Fibroblast of lung (primary cell): ENCODE measurements around the gene STK32C. TPM values are rescaled to one million over a fixed set of nuclear protein-coding genes. Genes with fewer than 3 reads are reported as not detected.

Experiments used
- DNase-seq, 2 donors: peaks; one replicate each; pipeline versions ENCODE4 v3.0.0 to v3.0.0-alpha.2; 2010; ENCODE audit warnings: low read depth in 2 of 2
- H2AFZ ChIP-seq: 2 replicates; pipeline ENCODE4 v1.5.1; 2012; ENCODE audit warnings: low read length, control low read depth, inconsistent platforms
- H3K27ac ChIP-seq: 2 replicates; pipeline ENCODE4 v1.5.1; 2011; ENCODE audit warnings: low read length, control low read depth; ENCODE audit not compliant: insufficient read depth
- H3K27me3 ChIP-seq: 2 replicates; pipeline ENCODE4 v1.5.1; 2011; ENCODE audit warnings: mild to moderate bottlenecking, low read length; ENCODE audit not compliant: control insufficient read depth, insufficient read depth
- H3K36me3 ChIP-seq: 2 replicates; pipeline ENCODE4 v1.5.1; 2011; ENCODE audit warnings: low read length; ENCODE audit not compliant: control insufficient read depth, insufficient read depth
- H3K4me1 ChIP-seq: 2 replicates; pipeline ENCODE4 v1.5.1; 2011; ENCODE audit warnings: low read length; ENCODE audit not compliant: control insufficient read depth, insufficient read depth; ENCODE audit errors: extremely low read depth
- H3K4me2 ChIP-seq: 2 replicates; pipeline ENCODE4 v1.5.1; 2011; ENCODE audit warnings: low read length, control low read depth; ENCODE audit not compliant: insufficient read depth; ENCODE audit errors: extremely low read depth
- H3K4me3 ChIP-seq, 4 experiments: fragments of 200-600 bp in 1 of 4; sonication (generic) in 1 of 4; replicated peaks in 1 of 4; 2 replicates each; pipeline ENCODE4 v1.5.1; 2011 to 2016; ENCODE audit warnings: low read length in 4 of 4, low read depth in 3 of 4, mild to moderate bottlenecking in 3 of 4, control low read depth in 2 of 4, inconsistent platforms in 1 of 4, mixed read lengths in 1 of 4; ENCODE audit not compliant: insufficient read depth in 1 of 4; ENCODE audit errors: control extremely low read depth in 1 of 4
- H3K79me2 ChIP-seq: 2 replicates; pipeline ENCODE4 v1.5.1; 2012; ENCODE audit warnings: mild to moderate bottlenecking, low read length, inconsistent platforms; ENCODE audit not compliant: control insufficient read depth, insufficient read depth
- H3K9ac ChIP-seq: 2 replicates; pipeline ENCODE4 v1.5.1; 2011; ENCODE audit warnings: mild to moderate bottlenecking, low read length, control low read depth; ENCODE audit not compliant: insufficient read depth
- H3K9me3 ChIP-seq: 2 replicates; pipeline ENCODE4 v1.5.1; 2012; ENCODE audit warnings: low read depth, low read length; ENCODE audit not compliant: control insufficient read depth, insufficient read depth
- H4K20me1 ChIP-seq: 2 replicates; pipeline ENCODE4 v1.5.1; 2011; ENCODE audit warnings: low read length; ENCODE audit not compliant: control insufficient read depth, insufficient read depth; ENCODE audit errors: extremely low read depth
- EZH2 ChIP-seq: IDR thresholded peaks from 2 replicates; pipeline ENCODE4 v1.5.1; 2012; ENCODE audit warnings: low read length, control low read depth, mild to moderate bottlenecking; ENCODE audit errors: missing control alignments
- polyA plus RNA-seq, 2 donors: library from polyadenylated mRNA; depleted of rRNA in 1 of 2; stranded (reverse) in 1 of 2; unstranded in 1 of 2; fragments of >200 nt; gene quantifications; 2 replicates each; pipeline ENCODE4 v1.2.1, GENCODE V29; 2011 to 2012; ENCODE audit warnings: missing spikeins in 1 of 2
- total RNA-seq: library from RNA; depleted of rRNA; stranded (reverse); fragments of >200 nt; gene quantifications from 2 replicates; pipeline ENCODE4 v1.2.1, GENCODE V29; 2014
- TF ChIP-seq, protein P1 (sequence below), 2 donors: IDR thresholded peaks in 1 of 2; conservative IDR thresholded peaks in 1 of 2; 1 replicate in 1 of 2; 2 replicates in 1 of 2; pipeline ENCODE4 v1.5.1; 2011 to 2012; ENCODE audit warnings: low read length in 2 of 2, control low read depth in 1 of 2, inconsistent platforms in 1 of 2, low read depth in 1 of 2, mild to moderate bottlenecking in 1 of 2

Gene STK32C
- total and polyA plus RNA-seq, 2 donors (not counting 1 experiment from before 2014, with no cell fraction given): 4.4 to 21.5 TPM

DNA sequence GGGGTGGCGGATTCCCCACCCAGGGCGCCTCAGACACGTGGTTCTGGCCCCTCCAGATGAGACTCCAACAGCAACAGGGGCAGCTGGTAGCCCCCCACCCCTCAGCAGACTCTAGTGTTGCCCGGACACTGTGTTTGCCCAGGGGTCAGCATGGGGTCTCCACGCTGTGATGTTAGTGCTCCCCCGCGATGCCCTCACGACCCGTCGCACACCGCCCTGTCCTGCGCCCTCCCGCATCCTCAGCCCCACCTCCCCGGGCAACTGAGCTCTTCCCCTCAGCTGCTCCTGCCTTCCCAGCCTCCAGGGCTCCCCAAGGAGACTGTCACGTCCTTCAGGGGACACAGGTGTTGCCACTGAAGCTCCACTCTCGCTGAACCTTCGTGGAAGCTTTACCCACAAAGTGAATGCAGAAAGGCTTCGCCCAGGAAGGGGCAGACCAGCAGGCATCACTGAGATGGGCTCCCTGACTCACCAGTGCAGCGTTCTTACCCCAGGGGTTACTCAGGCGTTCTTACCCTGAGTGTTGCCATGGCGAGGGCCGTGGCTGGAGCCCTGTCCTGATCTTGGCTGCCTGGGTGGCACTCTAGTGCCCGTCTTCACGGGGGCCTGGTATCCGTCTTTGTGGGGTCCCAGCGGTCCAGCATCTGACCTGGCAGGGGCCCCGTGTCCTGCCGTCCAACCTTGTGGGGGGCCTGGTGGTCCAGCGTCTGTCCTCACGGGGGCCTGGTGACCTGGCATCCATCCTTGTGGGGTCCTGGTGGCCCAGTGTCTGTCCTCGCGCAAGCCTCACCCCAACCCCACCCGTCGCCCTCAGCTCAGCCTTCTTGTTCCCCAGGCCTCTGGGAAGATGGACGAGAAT is 106.4 kb downstream of the STK32C start:
- Histone ChIP-seq H3K9ac (no peak overlapping the region), H3K4me1 (no peaks in the 10 kb centered on the region), H3K4me3 (no peak overlapping the region), H3K9me3 (no peaks in the 10 kb centered on the region), H3K27ac (no peak overlapping the region), H2AFZ (no peak overlapping the region), H3K27me3 (no peaks in the 10 kb centered on the region), H3K36me3 (no peaks in the 10 kb centered on the region), H3K79me2 (no peaks in the 10 kb centered on the region), H4K20me1 (no peaks in the 10 kb centered on the region), H3K4me2 (no peak overlapping the region)
- TF ChIP-seq EZH2: no peak
- TF ChIP-seq, protein P1, sequence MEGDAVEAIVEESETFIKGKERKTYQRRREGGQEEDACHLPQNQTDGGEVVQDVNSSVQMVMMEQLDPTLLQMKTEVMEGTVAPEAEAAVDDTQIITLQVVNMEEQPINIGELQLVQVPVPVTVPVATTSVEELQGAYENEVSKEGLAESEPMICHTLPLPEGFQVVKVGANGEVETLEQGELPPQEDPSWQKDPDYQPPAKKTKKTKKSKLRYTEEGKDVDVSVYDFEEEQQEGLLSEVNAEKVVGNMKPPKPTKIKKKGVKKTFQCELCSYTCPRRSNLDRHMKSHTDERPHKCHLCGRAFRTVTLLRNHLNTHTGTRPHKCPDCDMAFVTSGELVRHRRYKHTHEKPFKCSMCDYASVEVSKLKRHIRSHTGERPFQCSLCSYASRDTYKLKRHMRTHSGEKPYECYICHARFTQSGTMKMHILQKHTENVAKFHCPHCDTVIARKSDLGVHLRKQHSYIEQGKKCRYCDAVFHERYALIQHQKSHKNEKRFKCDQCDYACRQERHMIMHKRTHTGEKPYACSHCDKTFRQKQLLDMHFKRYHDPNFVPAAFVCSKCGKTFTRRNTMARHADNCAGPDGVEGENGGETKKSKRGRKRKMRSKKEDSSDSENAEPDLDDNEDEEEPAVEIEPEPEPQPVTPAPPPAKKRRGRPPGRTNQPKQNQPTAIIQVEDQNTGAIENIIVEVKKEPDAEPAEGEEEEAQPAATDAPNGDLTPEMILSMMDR (conservative IDR thresholded peaks at IDR 0.05 in 1 of 2, IDR thresholded peaks at IDR 0.05 in 1 of 2; ENCODE audit: low read depth in 1 of 2, low read length in 2 of 2): no peak
- no peak for DNase-seq

DNA sequence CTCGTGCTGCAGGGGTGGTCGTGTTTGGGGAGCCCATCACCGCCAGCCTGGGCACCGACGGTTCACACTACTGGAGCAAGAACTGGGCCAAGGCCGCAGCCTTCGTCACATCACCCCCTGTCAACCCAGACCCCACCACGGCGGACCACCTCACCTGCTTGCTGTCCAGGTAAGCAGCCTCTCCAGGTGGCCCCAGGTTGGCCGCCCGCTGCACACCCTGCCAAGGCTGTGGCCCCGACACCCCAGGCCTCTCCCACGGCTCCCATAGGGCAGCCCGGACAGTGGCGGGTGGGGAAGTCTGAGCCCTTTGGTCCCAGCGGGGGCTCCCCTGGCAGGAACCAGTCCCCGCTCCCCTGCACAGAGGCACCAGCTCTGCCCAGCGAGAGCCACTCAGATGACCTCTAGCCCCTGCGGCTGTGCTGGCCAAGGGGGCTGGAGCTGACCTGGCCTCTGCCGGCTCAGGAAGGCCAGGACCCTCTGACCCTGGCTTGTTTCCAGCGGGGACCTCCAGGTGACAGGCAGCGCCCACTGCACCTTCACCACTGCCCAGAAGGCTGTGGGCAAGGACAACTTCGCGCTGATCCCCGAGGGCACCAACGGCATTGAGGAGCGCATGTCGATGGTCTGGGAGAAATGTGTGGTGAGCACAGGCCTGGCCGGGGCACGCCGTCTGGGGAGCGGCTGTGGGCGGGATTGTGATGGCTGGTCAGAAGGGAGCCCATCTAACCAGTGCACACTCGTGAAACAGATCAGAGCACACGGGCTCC is 107.2 kb downstream of the STK32C start:
- TF ChIP-seq EZH2: no peak
- TF ChIP-seq, protein P1 (conservative IDR thresholded peaks at IDR 0.05 in 1 of 2, IDR thresholded peaks at IDR 0.05 in 1 of 2; ENCODE audit: low read depth in 1 of 2, low read length in 2 of 2): no peak

DNA sequence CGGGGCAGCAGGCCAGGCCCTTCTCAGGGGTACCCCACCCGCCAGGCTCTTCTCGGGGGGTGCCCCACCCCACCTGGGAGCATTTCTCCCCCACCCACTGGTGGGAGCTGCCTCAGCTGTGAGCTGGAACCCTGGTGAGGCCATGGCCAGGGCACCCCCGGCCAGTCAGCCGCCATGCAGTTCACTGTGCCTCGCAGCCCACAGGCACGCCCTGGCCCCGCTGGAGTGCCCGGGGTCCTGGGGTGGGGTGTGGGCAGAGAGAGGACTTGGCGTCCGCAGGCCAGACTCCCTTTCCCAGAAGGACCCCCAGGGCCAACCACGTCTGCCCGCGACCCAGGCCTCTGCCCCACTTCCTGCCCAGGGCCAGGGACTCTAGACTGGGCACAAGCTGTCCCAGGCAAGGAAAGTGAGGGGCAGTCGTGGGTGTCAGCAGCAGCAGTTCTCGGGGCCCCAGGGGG is 107.9 kb downstream of the STK32C start:
- Histone ChIP-seq H4K20me1 (no peaks in the 10 kb centered on the region), H3K4me2 (no peak overlapping the region), H3K27me3 (no peaks in the 10 kb centered on the region), H3K79me2 (no peaks in the 10 kb centered on the region), H3K4me1 (no peaks in the 10 kb centered on the region), H3K4me3 (no peak overlapping the region), H2AFZ (no peak overlapping the region), H3K9ac (no peak overlapping the region), H3K27ac (no peak overlapping the region), H3K9me3 (no peaks in the 10 kb centered on the region), H3K36me3 (no peaks in the 10 kb centered on the region)
- DNase-seq: no peak
- TF ChIP-seq, protein P1 (conservative IDR thresholded peaks at IDR 0.05 in 1 of 2, IDR thresholded peaks at IDR 0.05 in 1 of 2; ENCODE audit: low read depth in 1 of 2, low read length in 2 of 2): no peak
- no peak for TF ChIP-seq EZH2

More for the DNA sequence above, 107.2 kb downstream of the STK32C start:
- Histone ChIP-seq H4K20me1 (no peaks in the 10 kb centered on the region), H2AFZ (no peak overlapping the region), H3K9me3 (no peaks in the 10 kb centered on the region), H3K4me2 (no peak overlapping the region), H3K4me3 (no peak overlapping the region), H3K27ac (no peak overlapping the region), H3K36me3 (no peaks in the 10 kb centered on the region), H3K9ac (no peak overlapping the region), H3K27me3 (no peaks in the 10 kb centered on the region), H3K4me1 (no peaks in the 10 kb centered on the region), H3K79me2 (no peaks in the 10 kb centered on the region)
- DNase-seq: no peak
